Fibroblast of peridontal ligament (primary cell): Measurements from ENCODE around the gene MAPKAPK5.
"Not testable (repeated sequence)": the region's sequence is repeated elsewhere in the genome, so short reads cannot be mapped to it uniquely, and the experiment has no call there.

Experiments used
- DNase-seq: peaks from one replicate; pipeline ENCODE4 v3.0.0-alpha.2; 2010; ENCODE audit errors: extremely low read depth

Gene MAPKAPK5

DNA sequence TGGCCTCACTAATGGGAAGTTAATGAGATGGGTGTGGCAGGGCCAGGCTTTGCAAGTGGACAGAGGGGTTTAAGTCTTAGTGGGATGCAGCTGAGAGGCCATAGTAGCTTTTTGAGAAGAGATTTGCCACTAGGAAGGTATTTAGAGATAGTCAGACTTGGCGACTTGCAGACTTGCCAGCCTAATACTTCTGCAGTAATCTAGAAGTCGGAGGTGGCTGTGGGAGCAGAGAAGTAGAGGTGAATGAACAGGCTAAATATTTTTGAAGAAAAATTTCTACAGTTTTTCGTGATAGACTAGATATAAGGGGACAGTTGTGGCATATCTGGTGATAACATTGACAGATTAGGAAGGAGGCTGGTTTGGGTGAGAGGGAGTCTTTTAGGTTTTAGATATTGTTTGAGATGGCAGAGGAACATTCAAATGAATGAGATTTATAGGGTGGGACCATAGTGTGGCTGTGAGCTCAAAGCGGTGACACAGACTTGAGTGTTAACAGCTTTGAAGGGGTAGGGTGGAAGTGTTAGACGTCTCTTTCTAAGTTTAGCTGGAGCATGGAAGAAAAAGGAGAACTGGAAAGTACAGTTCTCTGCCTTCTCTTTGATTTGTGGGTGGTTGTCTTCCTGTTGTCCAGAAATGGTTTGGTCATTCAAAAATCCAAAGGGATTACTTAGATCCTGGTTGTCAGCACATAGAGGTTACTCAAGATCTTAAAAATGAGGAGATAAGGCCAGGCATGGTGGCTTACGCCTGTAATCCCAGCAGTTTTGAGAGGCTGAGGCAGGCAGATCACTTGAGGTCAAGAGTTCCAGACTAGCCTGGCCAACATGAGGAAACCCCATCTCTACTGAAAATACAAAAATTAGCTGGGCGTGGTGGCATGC lies 44.9 kb downstream of the MAPKAPK5 start:
- no peak for DNase-seq

DNA sequence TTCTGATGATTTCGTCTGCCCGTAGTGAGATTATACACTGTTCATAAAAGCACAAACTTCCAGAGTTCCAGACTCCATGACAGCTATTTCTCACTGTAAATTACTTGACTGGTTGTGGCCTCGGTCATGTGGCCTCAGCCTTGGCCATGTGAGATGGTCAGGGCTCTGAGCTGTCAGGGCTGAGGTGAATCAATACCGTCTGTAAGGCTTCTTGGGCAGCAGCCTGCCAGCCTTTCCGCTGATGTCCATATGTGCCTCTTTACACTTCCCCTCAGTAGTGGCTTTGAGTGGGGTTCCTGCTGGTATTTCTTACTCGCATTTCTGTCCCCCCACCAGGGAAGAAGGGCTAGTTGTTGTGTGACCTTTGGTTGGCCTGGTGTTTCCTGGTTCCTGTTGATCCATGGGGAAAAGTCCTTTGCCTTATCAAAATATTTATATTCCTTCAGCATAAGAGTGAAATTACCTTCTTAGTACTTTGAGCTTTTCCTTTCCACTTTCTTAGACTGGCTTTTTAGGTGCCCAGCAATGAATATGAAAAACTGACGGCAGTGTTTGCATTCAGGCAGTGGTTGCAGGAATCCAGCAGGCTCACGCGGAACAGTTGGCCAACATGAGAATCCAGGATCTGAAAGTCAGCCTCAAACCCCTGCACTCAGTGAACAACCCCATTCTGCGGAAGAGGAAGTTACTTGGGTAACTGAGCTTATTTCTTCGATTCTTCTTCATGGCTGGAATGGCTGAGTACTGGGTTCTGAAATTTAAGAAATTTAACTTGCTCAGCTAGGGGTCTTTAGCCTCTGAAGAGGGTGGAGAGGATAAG lies 46.1 kb downstream of the MAPKAPK5 start:
- no peak for DNase-seq

GRCh38 chr12:111893287-111893686 lies 51.3 kb downstream of the MAPKAPK5 start:
- peak; percentile 78 for DNase-seq

GRCh38 chr12:111894556-111894955 lies 52.5 kb downstream of the MAPKAPK5 start:
- DNase-seq: no peak

DNA sequence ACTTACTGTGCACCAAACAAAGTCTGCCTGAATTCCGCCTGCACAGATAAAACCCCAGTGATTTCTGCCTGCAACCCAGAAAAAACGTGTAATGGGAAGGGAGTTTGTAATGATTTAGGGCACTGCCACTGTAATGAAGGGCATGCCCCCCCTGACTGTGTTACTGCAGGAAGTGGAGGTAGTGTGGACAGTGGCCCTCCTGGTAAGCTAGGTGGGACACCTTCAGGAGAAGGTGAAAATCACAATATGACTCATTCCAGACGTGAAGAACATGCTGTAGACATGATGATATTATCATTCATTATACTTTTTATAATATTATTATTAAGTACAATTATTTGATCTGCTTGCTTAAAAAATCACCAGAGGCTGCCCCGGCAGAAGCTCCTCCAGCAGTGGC lies 59.2 kb downstream of the MAPKAPK5 start:
- DNase-seq: no peak

DNA sequence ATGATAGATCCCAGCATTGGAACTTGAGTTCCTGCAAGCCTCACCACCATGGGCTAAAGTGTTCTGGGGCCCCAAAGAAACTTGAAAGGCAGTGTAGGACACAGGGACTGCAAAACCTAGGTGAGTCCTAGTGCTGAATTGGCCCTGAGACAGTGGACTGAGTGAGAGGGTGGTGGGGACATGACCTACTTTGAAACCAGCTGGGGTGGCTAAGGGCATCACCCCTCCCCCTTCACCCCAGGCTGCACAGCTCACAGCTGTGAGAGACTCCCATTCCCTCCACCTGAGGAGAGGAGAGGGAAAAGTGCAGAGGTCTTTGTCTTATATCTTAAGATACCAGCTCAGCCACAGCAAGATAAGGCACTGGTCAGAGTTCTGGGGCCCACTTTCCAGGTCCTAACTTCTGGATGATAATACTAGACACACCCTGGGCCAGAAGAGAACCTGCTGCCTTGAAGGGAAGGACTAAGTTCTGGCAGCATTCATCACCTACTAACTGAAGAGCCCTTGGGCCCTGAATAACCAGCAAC lies 62.5 kb downstream of the MAPKAPK5 start:
- DNase-seq: no peak

DNA sequence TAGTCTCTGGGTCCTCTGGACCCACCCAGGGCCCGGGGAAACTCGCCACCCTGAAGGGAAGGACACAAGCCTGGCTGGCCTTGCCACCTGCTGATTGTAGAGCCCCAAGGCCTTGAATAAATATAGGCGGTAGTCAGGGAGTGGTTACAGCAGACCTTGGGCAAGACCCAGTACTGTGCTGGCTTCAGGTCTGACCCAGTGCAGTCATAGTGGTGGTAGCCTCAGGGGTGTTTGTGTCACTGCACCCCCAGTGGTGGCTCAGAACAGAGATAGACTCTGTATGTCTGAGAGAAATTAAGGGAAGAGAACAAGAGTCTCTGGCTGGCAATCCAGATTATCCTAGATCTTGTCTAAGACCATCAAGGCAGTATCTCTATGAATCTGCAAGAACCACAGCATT lies 63.5 kb downstream of the MAPKAPK5 start:
- DNase-seq: no peak

DNA sequence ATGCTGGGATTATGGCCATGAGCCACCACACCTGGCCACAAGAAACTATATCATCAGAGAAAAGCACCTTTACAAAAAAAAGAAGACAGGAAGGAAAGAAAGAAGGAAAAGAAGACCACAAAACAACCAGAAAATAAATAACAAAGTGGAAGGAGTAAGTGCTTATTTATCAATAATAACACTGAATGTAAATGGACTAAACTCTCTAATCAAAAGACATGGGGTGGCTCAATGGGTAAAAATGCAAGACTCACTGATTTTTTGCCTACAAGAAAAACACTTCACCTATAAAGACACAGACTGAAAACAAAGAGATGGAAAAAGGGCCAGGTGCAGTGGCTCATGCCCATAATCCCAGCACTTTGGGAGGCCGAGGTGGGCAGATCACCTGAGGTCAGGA lies 65.7 kb downstream of the MAPKAPK5 start:
- DNase-seq: no peak

- DNase-seq: no peak
Observed at GRCh38 chr12:111925171-111925570, 83.1 kb downstream of the MAPKAPK5 start.

DNA sequence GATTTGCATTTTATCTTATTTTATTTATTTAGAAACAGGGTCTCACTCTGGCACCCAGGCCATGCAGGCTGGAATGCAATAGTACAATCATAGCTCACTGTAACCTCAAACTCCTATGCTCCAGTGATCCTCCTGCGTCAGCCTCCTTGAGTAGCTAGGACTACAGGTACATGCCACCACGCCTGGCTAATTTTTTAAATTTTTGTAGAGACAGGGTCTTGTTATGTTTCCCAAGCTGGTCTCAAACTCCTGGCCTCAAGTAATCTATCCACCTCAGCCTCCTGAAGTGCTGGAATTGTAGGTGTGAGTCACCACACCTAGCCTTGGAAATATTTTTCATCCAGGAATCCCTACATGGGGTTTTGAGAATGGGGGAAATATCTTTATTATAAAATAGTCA lies 84.6 kb downstream of the MAPKAPK5 start:
- DNase-seq: no peak

DNA sequence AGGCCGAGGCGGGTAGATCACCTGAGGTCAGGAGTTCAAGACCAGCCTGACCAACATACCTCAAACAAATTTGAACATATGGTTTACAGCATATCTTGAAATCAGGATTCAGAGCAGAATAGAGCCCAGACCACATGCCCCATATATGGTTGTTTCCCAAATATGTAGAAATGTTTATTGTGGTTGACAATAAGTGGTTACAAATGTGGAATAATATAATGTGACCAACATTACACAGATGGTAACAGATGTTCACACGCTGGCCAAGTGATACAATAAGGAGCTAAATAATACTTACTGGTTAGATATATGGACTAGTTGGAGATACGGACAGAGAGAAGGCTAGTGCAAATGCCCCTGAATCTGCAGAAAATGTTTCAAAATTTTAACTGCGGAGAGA lies 85.3 kb downstream of the MAPKAPK5 start:
- peak; percentile 69 for DNase-seq

DNA sequence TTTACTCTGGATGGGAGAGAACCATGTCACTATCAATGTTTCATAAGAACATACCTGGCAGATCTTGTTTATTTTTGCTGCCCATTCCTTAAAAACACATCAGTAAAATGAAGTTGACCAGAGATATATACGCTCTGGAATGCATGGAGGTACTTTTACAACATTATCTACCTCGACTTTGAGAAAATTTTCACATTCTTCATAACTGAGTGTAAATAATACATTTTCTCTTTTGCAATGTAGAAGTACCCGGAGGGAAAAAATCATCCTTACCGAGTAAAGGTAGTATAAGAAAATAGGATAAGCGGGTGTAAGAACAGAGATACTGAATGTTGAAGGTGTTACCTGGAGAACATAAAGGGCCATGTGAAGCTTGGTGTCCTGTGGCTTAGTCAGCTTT lies 90.2 kb downstream of the MAPKAPK5 start:
- DNase-seq: no peak

DNA sequence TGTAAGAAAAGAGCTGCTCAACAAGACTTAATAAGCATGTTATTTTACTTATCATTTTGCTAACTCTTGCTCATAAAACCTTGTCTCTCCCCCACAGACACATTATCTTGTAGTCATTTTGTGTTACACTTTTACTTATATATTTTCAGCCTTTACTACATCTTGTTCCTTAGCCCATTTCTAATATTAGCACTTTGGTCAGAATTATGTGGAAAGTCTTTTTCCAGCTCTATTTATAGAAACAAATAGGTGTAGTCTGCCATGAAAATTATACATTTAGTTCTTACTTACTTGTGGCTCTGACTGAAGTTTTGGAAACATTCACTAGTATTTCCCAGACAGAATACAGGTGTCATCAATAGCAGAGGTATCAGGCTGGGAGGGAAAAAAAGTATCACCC lies 94.8 kb downstream of the MAPKAPK5 start:
- no peak for DNase-seq

GRCh38 chr12:111937429-111937828 lies 95.4 kb downstream of the MAPKAPK5 start:
- peak; percentile 47 for DNase-seq

- DNase-seq: peak; percentile 84
Observed at GRCh38 chr12:111942557-111942956, 100.5 kb downstream of the MAPKAPK5 start.

DNA sequence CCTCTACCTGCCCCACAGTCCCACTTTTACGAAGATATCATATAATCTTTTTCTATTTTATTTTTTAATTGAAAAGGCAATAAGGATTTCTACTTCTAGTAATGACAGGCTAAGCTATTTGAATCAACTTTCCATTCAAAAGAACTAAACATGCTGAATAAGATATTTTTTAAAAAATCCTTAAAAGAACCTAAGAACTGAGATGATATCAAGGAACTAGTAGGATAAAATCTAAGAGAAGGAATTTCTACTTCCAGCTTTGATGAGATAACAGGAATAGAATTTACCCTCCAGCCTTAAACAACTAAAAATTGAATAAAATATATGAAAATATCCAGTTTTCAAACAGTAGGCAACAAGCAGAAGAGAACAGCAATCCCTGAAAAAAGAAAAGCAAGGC lies 101.9 kb downstream of the MAPKAPK5 start:
- DNase-seq: no peak

DNA sequence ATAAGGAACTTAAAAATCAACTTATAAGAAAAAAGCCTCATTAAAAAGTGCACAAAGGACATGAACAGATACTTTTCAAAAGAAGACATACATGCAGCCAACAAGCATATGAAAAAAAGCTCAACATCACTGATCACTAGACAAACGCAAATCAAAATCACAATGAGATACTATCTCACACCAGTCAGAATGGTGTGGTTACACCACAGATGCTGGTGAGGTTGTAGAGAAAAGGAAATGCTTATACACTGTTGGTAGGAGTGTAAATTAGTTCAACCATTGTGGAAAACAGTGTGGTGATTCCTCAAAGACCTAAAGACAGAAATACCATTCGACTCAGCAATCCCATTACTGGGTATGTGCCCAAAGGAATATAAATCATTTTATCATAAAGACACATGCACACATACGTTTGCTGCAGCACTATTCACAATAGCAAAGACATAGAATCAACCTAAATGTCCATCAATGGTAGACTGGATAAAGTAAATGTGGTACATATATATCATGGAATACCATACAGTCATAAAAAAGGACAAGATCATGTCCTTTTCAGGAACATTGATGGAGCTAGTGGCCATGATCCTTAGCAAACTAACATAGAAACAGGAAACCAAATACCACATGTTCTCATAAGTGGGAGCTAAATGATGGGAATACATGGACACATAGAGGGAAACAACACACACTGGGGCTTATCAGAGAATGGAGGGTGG lies 109.1 kb downstream of the MAPKAPK5 start:
- not testable (repeated sequence) for DNase-seq
